Body of pancreas (tissue), 4 donors: ENCODE measurements around the gene PDZD2.

Experiments
- CTCF ChIP-seq, 7 experiments: fragments of 450-650 bp in 4 of 7; fragments of 200-600 bp in 3 of 7; sonication (generic) in 3 of 7; IDR thresholded peaks; one replicate each; pipeline ENCODE4 v1.5.1; 2016 to 2019; ENCODE audit warnings: antibody characterized with exemption in 7 of 7
- POLR2A ChIP-seq, 3 donors: fragments of 450-650 bp; IDR thresholded peaks; one replicate each; pipeline ENCODE4 v1.6.1; 2016; ENCODE audit warnings: antibody characterized with exemption in 3 of 3, mild to moderate bottlenecking in 2 of 3

- TF ChIP-seq POLR2A (IDR thresholded peaks at IDR 0.05) (no peak), CTCF (IDR thresholded peaks at IDR 0.05) (peak; percentile 49 to 71 (median 65))
Measured at GRCh38 chr5:32076699-32077695, 438.1 kb downstream of the PDZD2 start.
